T-cell (primary cell): ENCODE results near the gene FBXO41. TPM values are rescaled to one million over a fixed set of nuclear protein-coding genes. Genes with fewer than 3 reads are reported as not detected.

ENCODE experiments used
- ATAC-seq, 4 experiments: fragments of 200-7000 bp in 3 of 4; fragments of 150-1000 bp in 1 of 4; cut with Tn5 transposase; replicated peaks in 1 of 4; 1 replicate in 3 of 4; 2 replicates in 1 of 4; pipeline ENCODE4 v1.10.0; 2021; ENCODE audit warnings: moderate library complexity in 3 of 4, mild to moderate bottlenecking in 2 of 4, moderate number of reproducible peaks in 1 of 4
- CTCF ChIA-PET, 2 donors: fragments of 300-600 bp; sonication (Branson Sonifier 250); formaldehyde crosslinking; loops; one replicate each; lab custom pipeline; 2022; ENCODE audit warnings: antibody characterized with exemption in 2 of 2; lab: Charles Lee
- POLR2A ChIA-PET, 2 donors: fragments of 300-600 bp; sonication (Branson Sonifier 250); formaldehyde crosslinking; loops; one replicate each; lab custom pipeline; 2022; ENCODE audit warnings: antibody characterized with exemption in 2 of 2; lab: Charles Lee
- DNase-seq, 35 experiments: peaks; one replicate each; pipeline versions ENCODE4 v3.0.0 to v3.0.0-alpha.2; 2013 to 2023
- H3K27ac ChIP-seq: one replicate; pipeline ENCODE4 v1.5.1; 2013; ENCODE audit warnings: low read length
- H3K27me3 ChIP-seq, 2 experiments: replicated peaks in 1 of 2; 1 replicate in 1 of 2; 2 replicates in 1 of 2; pipeline versions ENCODE4 v1.6.1 to v1.7.0; 2013; ENCODE audit warnings: low read length in 1 of 2, mixed read lengths in 1 of 2; ENCODE audit not compliant: control insufficient read depth in 2 of 2, insufficient read depth in 2 of 2; ENCODE audit errors: extremely low read depth in 1 of 2
- H3K36me3 ChIP-seq, 2 donors: 1 replicate in 1 of 2; 2 replicates in 1 of 2; pipeline versions ENCODE4 v1.6.1 to v1.7.0; 2013; ENCODE audit warnings: low read length in 1 of 2; ENCODE audit not compliant: control insufficient read depth in 2 of 2, insufficient read depth in 1 of 2; ENCODE audit errors: extremely low read depth in 1 of 2
- H3K4me1 ChIP-seq, 2 experiments: 1 replicate in 1 of 2; 2 replicates in 1 of 2; pipeline versions ENCODE4 v1.6.1 to v1.7.0; 2013; ENCODE audit warnings: low read length in 2 of 2, mixed read lengths in 1 of 2; ENCODE audit not compliant: insufficient read depth in 2 of 2, control insufficient read depth in 1 of 2; ENCODE audit errors: extremely low read depth in 1 of 2
- H3K4me3 ChIP-seq, 2 donors: 1 replicate in 1 of 2; 2 replicates in 1 of 2; pipeline versions ENCODE4 v1.5.1 to v1.7.0; 2013; ENCODE audit warnings: mild to moderate bottlenecking in 2 of 2, low read length in 1 of 2, moderate library complexity in 1 of 2; ENCODE audit not compliant: control insufficient read depth in 1 of 2; ENCODE audit errors: extremely low read depth in 1 of 2
- H3K9me3 ChIP-seq: 2 replicates; pipeline ENCODE4 v1.7.0; 2013
- H3K27ac Mint-ChIP-seq, 2 donors: one replicate each; pipeline ENCODE4 v1.8.0; 2020 to 2021; ENCODE audit warnings: mild to moderate bottlenecking in 2 of 2, mixed read lengths in 2 of 2
- H3K27me3 Mint-ChIP-seq, 2 donors: one replicate each; pipeline ENCODE4 v1.8.0; 2021 to 2022; ENCODE audit warnings: mixed read lengths in 2 of 2
- H3K36me3 Mint-ChIP-seq: one replicate; pipeline ENCODE4 v1.8.0; 2021; ENCODE audit warnings: mixed read lengths
- H3K4me1 Mint-ChIP-seq, 3 donors: one replicate each; pipeline ENCODE4 v1.8.0; 2020 to 2022; ENCODE audit warnings: mixed read lengths in 3 of 3, mild to moderate bottlenecking in 1 of 3
- H3K4me3 Mint-ChIP-seq, 3 donors: one replicate each; pipeline ENCODE4 v1.8.0; 2020 to 2022; ENCODE audit warnings: mild to moderate bottlenecking in 3 of 3, mixed read lengths in 3 of 3, moderate library complexity in 3 of 3
- H3K9me3 Mint-ChIP-seq, 3 donors: one replicate each; pipeline ENCODE4 v1.8.0; 2020 to 2022; ENCODE audit warnings: mixed read lengths in 3 of 3
- WGBS: methylation state at CpG from one replicate; pipeline ENCODE4 v1.1.5; 2013; ENCODE audit warnings: missing lambda C conversion rate; ENCODE audit not compliant: insufficient coverage; 5-methylcytosine and 5-hydroxymethylcytosine counted together
- total RNA-seq, 35 experiments: library from RNA in 6 of 35; stranded (reverse) in 6 of 35; fragments of 120-200 nt in 1 of 35; gene quantifications; one replicate each; pipeline versions ENCODE4 v1.2.1 to v1.2.4 and lab custom pipeline; 2013 to 2026

Gene FBXO41
- total RNA-seq, 5 donors from 2014 or later (not counting 1 experiment from before 2014, with no cell fraction given), result 17.6 to 23.7 (median 19.6) TPM

DNA sequence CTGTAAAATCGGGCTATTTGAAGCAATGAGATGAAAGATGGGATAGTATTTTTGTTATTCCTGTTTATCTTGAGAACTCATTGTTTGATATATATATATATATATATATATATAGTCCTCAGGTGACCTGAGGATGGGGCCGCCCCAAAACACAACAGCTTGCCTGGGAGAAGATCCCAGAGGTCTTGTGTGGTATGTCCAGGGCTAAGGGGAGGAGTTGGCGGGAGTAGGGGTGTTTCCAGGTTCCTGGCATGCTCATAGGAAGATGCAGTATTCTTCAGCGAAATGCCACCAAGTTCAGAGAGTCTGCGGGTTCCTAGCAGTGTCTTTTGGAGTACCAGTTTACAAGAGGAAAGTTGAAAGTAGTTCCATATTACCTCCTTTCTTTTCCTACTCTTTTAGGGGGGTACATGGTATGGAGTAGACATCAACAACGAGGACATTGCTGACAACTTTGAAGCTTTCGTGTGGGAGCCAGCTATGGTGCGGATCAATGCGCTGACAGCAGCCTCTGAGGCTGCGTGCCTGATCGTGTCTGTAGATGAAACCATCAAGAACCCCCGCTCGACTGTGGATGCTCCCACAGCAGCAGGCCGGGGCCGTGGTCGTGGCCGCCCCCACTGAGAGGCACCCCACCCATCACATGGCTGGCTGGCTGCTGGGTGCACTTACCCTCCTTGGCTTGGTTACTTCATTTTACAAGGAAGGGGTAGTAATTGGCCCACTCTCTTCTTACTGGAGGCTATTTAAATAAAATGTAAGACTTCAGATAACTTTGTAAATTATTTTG is 31.8 kb downstream of the FBXO41 start:
- H3K36me3 ChIP-seq, result peaks cover 28 to 71% of the 10 kb centered on the region in 2 donors
- no peaks in the 10 kb centered on the region for H3K9me3 Mint-ChIP-seq
- peaks cover 0 to 9% (median 4%) of the 10 kb centered on the region in 3 donors for H3K4me1 Mint-ChIP-seq
- no peak overlapping the region for H3K4me3 ChIP-seq
- H3K27me3 ChIP-seq, result no peaks in the 10 kb centered on the region
- ChIA-PET POLR2A (no interaction called here), CTCF (no interaction called here)
- H3K27me3 Mint-ChIP-seq, result no peaks in the 10 kb centered on the region
- DNase-seq, result no peak
- WGBS, result 94% methylated on average over 7 of the region's 17 CpGs
- ATAC-seq, result no peak
- no peak overlapping the region for H3K27ac ChIP-seq
- no peaks in the 10 kb centered on the region for H3K4me1 ChIP-seq
- no peaks in the 10 kb centered on the region for H3K9me3 ChIP-seq
- H3K4me3 Mint-ChIP-seq, result no peak overlapping the region
- H3K27ac Mint-ChIP-seq, result no peak overlapping the region
- H3K36me3 Mint-ChIP-seq, result peaks cover 36% of the 10 kb centered on the region

DNA sequence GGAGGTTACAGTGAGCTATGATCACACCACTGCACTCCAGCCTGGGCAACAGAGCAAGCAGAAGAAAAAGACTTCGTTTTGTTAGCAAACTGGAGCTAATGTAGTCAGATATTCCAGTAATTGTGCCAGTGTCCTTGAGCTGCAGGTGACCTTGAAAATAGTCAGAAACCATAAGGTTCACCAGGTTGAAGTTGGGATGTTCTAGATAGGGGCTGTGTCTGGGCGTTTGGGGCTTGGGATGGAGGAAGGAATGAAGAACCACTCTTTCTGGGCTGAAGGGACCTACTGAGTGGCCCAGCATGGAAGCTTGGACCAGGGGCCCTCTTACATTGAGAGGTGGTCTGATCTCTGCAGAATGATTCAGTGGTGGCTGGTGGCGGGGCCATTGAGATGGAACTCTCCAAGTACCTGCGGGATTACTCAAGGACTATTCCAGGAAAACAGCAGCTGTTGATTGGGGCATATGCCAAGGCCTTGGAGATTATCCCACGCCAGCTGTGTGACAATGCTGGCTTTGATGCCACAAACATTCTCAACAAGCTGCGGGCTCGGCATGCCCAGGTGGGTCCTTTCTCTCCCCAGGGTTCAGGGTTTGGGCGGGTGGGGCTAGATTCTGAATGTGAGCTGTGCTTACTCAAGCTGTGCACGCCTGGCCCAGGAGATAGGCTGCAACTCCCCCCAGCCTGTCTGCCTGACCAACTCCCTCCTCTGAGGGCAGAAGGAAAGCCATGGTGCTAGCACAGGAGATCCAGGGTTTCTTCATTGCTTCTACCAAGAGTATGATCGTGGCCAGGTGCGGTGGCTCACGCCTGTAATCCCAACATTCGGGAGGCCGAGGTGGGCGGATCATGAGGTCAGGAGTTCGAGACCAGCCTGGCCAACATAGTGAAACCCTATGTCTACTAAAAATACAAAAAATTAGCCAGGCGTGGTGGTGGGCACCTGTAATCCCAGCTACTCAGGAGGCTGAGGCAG is 33.1 kb downstream of the FBXO41 start:
- no peaks in the 10 kb centered on the region for H3K27me3 ChIP-seq
- Mint-ChIP-seq H3K4me3 (no peak overlapping the region), H3K9me3 (no peaks in the 10 kb centered on the region), H3K4me1 (peaks cover 0 to 8% (median 0%) of the 10 kb centered on the region in 3 donors), H3K27ac (no peak overlapping the region), H3K27me3 (no peaks in the 10 kb centered on the region), H3K36me3 (peaks cover 47% of the 10 kb centered on the region)
- POLR2A ChIA-PET, result no interaction called here
- H3K4me3 ChIP-seq, result no peak overlapping the region
- H3K9me3 ChIP-seq, result no peaks in the 10 kb centered on the region
- no peak for ATAC-seq
- WGBS, result 98% methylated on average over 12 of the region's 17 CpGs
- no peaks in the 10 kb centered on the region for H3K4me1 ChIP-seq
- H3K27ac ChIP-seq, result no peak overlapping the region
- H3K36me3 ChIP-seq, result peaks cover 27 to 83% of the 10 kb centered on the region in 2 donors
- CTCF ChIA-PET, result no interaction called here
- no peak for DNase-seq

DNA sequence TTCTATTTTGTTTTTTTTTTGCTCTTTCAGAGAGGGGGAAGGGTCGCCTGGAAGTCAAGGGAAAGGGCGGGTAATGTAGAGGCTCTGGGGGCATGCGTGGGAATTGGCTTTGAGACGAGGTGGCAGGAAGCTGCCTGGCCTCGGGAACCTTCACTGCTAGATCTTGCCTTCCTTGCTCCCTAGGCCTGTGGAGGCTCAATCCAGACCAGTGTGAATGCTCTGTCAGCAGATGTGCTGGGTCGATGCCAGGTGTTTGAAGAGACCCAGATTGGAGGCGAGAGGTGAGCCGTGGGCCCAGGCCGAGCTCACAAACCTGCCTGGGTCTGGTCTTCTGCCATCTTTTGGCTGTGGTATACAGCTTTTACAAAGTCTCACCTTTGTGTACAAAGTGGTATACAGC is 34.6 kb downstream of the FBXO41 start:
- peaks cover 20 to 97% of the 10 kb centered on the region in 2 donors for H3K36me3 ChIP-seq
- Mint-ChIP-seq H3K27me3 (no peaks in the 10 kb centered on the region), H3K9me3 (no peaks in the 10 kb centered on the region), H3K4me3 (no peak overlapping the region), H3K4me1 (peaks cover 0 to 15% (median 2%) of the 10 kb centered on the region in 3 donors), H3K36me3 (peaks cover 57% of the 10 kb centered on the region), H3K27ac (no peak overlapping the region)
- ChIA-PET POLR2A (no interaction called here), CTCF (no interaction called here)
- H3K9me3 ChIP-seq, result no peaks in the 10 kb centered on the region
- H3K4me1 ChIP-seq, result no peaks in the 10 kb centered on the region
- ATAC-seq (no peak), DNase-seq (no peak)
- H3K27me3 ChIP-seq, result no peaks in the 10 kb centered on the region
- H3K27ac ChIP-seq, result no peak overlapping the region
- no peak overlapping the region for H3K4me3 ChIP-seq
- 92% methylated on average over 8 of the region's 9 CpGs for WGBS

DNA sequence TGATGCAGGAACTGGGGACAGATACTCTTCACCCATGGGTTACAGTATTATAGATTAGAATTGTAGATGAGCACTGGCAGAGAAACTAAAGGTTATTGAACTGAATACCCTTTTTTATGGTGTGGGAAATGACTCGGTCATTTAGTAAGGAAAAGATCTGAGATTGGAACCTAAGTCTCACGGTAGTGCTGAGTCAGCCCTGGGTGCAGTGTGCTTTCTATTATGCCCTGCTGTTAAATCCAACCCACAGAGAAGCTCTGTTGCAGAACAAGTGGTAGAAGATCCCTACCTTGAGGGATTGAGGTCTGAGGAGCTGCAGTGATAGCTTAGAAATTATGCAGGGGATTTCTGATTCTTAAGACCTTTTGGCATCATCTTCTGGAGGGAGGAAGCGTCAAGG is 37.4 kb downstream of the FBXO41 start:
- Histone ChIP-seq H3K27me3 (no peaks in the 10 kb centered on the region), H3K9me3 (no peaks in the 10 kb centered on the region), H3K4me1 (no peaks in the 10 kb centered on the region), H3K4me3 (no peak overlapping the region), H3K36me3 (peaks cover 9 to 93% of the 10 kb centered on the region in 2 donors), H3K27ac (no peak overlapping the region)
- ATAC-seq (no peak), DNase-seq (no peak)
- Mint-ChIP-seq H3K4me3 (no peak overlapping the region), H3K27ac (no peak overlapping the region), H3K36me3 (peaks cover 54% of the 10 kb centered on the region), H3K27me3 (no peaks in the 10 kb centered on the region), H3K4me1 (peaks cover 2 to 15% (median 10%) of the 10 kb centered on the region in 3 donors), H3K9me3 (no peaks in the 10 kb centered on the region)
- ChIA-PET POLR2A (no interaction called here), CTCF (no interaction called here)
- WGBS, result 76% methylated on average over 3 of the region's 3 CpGs

DNA sequence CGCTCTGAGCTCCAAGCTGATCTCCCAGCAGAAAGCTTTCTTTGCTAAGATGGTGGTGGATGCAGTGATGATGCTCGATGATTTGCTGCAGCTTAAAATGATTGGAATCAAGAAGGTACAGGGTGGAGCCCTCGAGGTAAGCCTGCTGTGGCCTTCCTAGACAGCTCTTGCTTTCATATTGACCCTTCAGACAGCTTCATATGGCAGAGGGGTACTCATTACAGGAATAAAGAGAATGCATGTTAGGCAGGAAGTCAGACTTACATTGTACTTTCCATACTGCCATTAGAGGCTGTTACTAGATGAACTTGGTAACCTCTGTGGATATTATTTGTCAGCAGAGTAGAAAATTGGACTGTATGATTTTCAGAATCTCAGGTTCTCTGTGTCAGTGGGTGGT is 39.7 kb downstream of the FBXO41 start:
- H3K4me3 ChIP-seq, result no peak overlapping the region
- no peaks in the 10 kb centered on the region for H3K27me3 ChIP-seq
- Mint-ChIP-seq H3K4me1 (peaks cover 2 to 16% (median 15%) of the 10 kb centered on the region in 3 donors), H3K36me3 (peaks cover 44% of the 10 kb centered on the region), H3K27ac (no peak overlapping the region), H3K9me3 (no peaks in the 10 kb centered on the region), H3K27me3 (no peaks in the 10 kb centered on the region), H3K4me3 (no peak overlapping the region)
- no peaks in the 10 kb centered on the region for H3K4me1 ChIP-seq
- ATAC-seq (no peak), DNase-seq (no peak)
- peaks cover 3 to 89% of the 10 kb centered on the region in 2 donors for H3K36me3 ChIP-seq
- H3K27ac ChIP-seq, result no peak overlapping the region
- POLR2A ChIA-PET, result no interaction called here
- 70% methylated on average over 2 of the region's 3 CpGs for WGBS
- CTCF ChIA-PET, result interaction anchor here in 1 of 2 donors (0.8 kb wide), 1 partner anchor 16 kb away, joined by 3 read pairs; no protein-coding TSS in a partner anchor
- H3K9me3 ChIP-seq, result no peaks in the 10 kb centered on the region

DNA sequence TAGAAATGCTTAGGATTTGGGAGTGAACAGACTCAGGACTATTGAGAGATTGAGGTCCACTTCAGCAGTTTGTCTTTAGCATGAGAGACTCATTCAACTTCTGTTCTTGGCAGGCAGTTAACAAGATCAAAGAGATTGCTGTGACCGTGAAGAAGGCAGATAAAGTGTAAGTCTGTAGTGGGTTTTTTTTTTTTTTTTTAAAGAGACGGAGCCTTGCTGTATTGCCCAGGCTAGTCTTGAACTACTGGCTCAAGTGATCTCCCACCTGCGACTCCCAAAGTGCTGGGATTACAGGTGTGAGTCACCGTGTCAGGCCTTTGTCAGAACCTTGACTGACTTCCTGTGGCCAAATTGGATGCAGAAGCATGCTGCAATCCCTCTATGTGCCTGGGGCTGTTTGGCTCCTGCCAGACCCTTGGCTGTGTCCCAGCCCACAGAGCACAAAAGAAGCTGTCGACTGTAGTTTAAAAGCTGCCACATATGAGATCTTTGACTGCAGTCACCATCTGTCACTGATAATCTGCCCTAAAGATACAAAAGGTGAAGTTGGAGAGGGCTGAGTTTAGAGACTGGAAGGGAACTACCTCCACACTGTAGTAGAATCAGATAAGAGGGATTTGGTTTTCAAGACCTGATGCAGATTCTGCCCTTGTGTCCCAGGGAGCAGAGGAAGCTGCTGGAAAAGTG is 40.3 kb downstream of the FBXO41 start:
- no peaks in the 10 kb centered on the region for H3K9me3 ChIP-seq
- DNase-seq, result no peak
- Mint-ChIP-seq H3K4me3 (no peak overlapping the region), H3K4me1 (peaks cover 6 to 21% (median 21%) of the 10 kb centered on the region in 3 donors), H3K36me3 (peaks cover 42% of the 10 kb centered on the region), H3K27me3 (no peaks in the 10 kb centered on the region), H3K9me3 (no peaks in the 10 kb centered on the region), H3K27ac (no peak overlapping the region)
- no peak overlapping the region for H3K4me3 ChIP-seq
- H3K27ac ChIP-seq, result no peak overlapping the region
- 63% methylated on average over 3 of the region's 5 CpGs for WGBS
- H3K36me3 ChIP-seq, result peaks cover 0 to 89% of the 10 kb centered on the region in 2 donors
- no peak for ATAC-seq
- CTCF ChIA-PET, result no interaction called here
- no peaks in the 10 kb centered on the region for H3K4me1 ChIP-seq
- POLR2A ChIA-PET, result no interaction called here
- H3K27me3 ChIP-seq, result no peaks in the 10 kb centered on the region
